NCI-H82 (cell line): Measurements from ENCODE around the gene UNC13C.

Experiments
- DNase-seq: peaks from one replicate; lab custom pipeline; 2025; lab: John Stamatoyannopoulos, UW

UNC13C gene

DNA sequence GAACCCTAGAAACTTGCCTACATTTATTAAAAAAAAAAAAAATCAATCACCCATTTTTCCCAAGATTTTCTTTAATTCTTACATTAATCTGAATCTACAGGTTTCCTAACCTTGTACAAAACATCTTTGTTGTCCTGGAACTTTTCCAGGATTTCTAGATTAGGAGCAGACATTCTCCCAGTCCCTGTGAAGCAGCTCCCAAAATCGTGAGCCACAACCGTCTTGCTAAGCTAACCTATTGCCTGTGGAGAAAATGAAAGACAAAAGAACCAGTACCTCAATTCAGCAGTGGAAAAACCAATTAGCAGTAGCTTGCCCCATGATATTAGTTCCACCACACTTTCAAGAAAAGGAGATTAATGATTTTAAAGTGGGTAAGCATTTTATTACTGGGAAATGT, 522.1 kb downstream of the UNC13C start:
- no peak for DNase-seq

DNA sequence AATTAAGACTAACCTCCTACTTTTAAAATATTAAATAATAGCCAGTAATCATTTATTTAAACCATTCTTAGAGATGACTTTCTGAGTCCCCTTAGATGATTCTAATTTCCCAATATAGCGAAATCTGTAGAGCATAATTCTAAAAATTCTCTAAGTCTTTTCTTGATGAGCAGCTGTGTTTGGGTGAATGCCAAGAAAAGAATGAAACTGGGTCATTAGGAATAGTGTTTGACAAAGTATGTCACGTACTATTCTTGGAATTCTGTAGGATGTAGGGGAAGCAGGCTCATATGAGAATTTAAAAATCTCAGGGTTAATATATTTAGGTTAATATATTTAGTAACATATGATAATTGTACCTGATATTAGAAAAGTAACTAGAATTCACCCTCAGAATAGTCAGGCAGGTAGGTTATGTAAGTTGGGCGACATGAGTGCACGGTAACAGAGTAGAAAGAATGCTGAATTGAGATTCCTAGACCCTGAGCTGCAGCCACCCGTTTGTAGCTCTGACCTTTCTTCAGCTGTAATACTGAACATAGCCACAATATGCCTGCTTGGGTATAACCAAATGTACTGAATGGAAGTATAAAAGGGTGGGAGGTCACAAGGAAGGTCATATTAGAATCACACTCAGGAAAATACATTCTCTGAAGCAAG, 524.3 kb downstream of the UNC13C start:
- DNase-seq, result no peak

DNA sequence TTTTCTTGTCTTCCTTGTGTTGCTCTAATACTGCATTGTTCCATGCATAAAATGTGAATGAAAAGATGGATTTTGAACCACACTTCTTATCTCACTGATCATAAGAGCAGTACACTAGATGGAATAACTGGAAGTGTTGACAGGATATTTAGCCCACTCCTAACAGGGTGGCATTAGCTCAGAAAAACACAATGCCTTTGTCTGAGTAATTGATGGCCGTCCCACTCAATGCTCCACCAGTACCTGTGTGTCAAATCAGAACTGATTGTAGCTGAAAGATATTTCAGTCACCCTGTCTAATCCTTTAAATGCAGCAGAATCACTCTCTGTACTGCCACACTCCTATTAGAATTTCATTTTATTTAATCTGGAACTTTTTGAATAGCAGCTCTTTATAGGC, 526.5 kb downstream of the UNC13C start:
- no peak for DNase-seq

DNA sequence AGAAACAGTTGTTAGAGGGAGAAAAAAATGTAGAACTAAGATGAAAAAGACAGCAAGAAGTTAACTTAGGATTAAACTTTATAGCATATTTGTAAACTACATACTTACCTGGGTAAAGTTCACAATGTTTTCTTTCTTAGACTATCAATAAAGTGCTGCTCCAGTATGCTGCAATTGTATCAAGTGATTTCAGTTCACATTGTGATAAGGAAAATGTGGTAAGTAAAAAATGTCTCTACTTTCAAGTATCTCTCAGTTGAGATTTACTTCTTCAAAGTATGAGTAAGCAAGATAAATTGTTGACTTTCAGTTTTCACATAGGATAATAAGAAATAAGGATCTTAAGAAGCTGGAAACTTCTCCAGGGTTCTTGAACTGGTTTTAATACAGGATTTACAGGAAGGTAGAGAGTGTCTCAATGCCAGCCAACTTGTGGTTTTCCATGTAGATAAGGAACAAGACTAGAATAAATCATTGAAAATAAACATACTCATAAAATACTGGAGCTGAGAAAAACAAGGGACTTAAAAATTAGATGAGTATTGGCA, 528.8 kb downstream of the UNC13C start:
- no peak for DNase-seq

DNA sequence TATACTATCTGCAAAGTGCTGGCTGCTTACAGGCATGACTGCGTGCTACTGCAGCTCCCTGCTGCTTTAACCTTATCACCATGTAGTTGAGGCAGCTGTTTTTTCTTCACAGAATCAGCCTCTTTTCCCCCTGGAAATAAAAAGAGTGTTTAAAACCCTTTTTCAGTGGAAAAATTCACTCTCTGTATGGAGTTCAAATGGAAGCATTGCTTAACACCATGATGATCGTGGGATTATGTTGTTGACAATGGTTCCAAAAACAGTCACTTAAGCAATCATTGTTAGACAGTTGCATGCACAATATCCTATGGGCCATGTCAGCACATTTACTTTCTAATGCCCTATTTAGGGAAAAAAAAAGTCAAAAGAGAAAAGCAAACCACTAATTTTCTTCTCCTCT, 536.4 kb downstream of the UNC13C start:
- DNase-seq, result no peak

DNA sequence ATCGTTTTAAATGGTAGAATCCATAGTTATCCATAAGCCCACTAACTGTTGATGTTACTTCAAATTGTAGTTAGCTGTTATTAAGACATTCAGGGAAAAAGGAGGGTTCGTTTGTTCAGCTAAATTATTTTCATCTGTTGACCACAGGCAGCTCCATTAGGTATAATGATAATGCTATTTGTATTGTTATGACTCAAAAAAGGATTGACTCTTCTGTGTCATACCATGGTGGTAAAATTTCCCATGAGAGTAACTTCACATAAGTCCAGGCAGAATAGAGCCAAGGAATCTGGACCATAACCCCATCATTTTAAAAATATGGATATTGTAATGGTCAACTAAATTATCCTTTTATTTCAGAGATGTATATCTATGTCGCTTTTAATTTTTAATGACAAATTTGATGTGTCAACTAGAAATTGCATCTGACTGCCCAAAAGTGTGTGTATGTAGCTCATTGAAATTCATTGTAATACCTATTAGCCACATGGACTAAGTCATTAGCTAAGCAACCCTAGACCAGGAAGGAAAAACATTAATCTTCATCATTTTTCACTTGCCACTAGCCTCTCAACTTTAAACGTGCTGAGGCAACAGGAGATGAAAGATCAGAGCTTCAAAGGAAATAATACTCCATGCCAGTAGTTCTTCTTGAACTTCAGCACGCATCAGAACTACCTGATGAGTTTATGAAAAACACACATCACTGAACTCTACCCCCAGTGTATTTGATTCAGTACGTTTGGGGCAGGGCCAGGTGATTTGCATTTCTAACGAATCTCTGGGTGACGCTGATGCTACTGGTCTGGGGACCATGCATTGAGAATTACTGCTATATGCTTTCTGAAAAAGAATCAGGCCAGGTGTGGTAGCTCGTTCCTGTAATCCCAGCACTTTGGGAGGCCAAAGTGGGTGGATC, 537.7 kb downstream of the UNC13C start:
- no peak for DNase-seq

DNA sequence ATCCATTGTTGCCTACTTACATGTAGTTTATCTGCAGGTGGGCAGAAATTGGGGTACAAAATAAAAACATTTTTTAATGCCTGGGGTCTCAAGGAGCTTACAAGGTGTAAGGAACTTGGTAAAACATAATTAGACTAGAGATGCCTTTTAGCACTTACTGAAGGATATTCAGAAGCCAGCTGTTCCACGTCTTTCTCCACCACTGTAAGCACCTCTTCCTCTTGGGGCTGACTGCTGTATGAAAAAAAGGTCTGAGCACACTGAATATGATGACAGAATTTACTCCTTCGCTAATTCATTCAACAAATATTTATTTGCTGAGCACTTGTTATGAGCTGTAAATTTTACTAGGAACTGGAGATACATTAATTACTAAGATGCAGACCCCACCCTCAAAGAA, 539.1 kb downstream of the UNC13C start:
- no peak for DNase-seq

DNA sequence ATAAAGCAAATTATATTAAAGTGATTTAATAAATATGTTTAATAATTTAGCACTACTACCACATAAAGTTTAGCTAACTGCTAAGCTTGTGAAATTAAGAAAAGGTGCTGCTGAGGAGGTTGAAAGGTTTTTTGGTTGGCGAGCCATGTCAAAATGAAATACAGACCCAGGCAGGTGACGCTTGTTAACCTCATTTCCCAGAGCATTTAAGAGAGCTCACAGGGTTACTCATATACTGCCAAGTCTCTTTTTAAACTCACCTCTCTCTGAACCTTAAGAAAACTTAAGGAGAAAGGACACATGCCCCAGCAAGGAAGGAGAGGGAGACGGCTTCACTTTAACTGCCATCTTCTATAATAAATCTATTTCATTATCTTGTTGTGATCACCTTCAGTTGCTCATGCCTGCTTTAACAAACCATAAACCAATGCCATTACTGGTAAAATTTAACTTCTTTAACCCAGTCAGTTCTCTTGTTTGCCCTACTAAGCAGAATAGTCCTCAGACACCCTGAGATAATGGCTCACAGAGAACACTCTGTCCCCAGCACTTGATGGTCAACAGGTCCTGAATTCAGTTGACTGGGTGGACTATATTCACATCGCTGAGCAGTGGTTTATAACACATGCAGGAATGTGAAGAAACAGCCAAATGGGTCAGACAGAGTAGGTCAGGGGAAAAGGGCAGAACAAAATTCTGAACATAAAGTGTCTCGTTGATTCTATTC, 540.1 kb downstream of the UNC13C start:
- DNase-seq, result no peak

DNA sequence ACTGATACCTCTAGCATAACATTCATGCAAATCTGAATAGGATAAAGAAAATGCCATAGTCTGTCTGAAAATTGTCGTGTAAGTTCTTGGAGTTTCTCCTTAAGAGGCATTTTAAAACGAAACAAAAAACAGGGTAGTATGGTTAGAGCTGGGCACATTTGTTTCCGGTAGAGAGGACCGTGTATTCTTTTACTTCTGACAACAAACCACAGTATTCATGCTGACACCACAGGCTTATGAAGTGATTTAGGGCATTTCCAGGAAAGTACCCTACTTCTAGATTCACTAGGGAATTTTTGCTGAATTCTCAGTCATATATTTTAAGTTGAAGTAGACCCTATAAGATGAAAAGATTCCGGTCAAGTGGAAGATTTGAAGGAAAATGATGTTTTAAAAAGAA, 541.3 kb downstream of the UNC13C start:
- DNase-seq, result no peak

DNA sequence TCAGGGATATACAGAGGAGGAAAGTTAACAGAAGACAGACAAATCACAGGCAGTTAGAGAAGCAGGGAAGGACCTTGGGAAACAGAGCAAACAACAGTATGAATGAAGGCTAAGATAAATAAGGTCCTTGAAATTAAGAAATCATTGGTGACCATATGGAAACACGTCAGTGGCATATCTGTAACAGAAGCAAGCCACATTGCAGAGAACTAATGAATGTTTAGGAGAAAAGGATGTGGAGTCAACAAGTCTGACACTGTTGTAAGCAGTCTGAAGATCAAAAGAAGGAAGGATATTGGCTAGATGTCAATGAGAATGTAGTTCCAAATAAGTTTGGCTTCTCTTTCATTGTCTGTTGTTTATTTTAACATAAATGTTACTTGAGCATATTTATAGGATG, 542.4 kb downstream of the UNC13C start:
- DNase-seq, result no peak

DNA sequence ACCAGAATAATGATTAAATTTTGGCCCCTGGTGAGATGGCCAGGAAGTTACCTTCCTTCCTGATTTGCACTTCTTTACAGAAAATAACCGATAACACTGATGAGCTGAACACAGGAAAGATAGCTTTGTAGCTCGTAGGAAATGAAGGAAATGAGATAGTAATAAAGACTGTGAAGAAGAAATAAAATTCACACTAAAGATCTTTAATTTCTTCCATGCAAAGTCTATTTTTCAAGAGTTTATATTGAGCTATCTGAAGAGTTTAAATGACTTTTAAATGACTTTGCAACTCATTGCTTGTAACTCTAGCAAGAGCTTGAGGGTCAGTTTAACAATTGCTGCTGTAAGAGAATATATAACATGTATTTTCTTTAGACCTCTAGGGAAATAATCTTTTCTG, 543.0 kb downstream of the UNC13C start:
- DNase-seq, result no peak

DNA sequence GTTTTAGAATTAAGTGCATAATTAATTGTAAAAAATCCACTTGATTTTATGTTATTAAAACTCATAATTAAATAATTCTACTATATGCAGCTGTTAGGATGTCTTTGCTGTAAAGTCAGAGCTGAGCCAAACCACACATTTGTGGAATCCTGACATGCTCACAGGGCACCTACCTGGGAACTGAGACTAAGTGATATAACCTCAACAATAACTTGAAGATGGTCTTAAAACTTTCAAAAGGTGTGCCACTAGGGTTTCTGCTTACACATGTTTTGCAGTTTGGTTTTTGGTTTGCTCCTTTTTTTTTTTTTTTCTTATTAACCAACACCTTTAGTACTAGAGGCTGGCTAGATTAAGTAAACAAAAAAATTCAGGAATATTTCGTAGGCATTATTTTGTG, 549.8 kb downstream of the UNC13C start:
- DNase-seq, result no peak

DNA sequence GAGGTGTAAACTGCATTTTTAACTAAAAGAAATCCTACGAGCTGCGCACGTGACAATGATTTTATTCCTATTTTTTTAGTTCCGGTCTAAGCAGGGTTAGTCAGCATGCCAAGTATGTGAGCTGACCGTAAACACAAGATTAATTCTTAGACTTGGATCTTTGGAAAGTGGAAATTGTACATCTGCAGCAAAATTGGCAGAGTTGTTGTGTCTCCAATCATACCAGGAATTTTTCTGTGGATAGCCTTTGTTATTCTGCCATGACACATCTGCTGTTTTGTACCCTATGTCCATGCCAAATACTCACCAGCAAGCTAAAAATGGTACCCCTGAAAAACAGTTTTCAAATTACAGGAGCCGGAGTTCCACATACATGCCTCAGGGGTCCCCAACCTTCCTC, 562.5 kb downstream of the UNC13C start:
- no peak for DNase-seq

DNA sequence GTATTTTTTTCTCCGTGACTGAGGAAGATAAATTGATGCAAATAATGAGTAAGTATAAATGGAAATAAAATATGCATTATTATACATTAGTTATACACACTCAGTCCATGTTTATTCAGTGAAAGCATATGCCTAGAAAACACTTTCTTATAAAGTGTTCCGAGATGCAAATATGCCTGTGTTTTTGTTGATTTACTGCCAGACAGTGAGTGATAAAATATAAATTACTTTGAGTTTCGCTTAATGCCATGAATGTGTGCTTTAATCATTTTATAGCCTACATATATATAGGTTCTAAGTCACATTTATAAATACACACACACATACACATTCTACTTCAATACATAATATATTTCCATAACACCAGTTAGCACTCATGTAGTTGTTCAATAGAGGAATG, 569.2 kb downstream of the UNC13C start:
- DNase-seq, result no peak

DNA sequence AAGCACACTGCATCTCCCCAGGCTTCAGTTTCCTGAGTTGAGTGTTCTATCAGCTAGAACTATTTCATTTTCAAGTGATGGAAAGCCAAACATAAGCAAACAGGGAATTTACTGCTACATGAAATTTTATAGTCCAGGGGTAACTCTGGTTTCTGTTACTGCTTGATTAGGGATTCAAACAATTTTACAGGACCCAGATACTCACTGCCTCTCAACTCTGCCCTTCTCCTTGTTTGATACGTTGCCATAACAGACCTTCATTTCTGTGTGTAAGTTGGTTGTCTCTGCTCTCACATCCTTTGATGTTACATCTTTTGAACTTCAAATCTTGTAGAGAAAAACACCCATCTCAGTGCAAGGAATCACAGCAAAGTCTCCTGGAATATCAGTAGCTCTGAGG, 572.7 kb downstream of the UNC13C start:
- no peak for DNase-seq

DNA sequence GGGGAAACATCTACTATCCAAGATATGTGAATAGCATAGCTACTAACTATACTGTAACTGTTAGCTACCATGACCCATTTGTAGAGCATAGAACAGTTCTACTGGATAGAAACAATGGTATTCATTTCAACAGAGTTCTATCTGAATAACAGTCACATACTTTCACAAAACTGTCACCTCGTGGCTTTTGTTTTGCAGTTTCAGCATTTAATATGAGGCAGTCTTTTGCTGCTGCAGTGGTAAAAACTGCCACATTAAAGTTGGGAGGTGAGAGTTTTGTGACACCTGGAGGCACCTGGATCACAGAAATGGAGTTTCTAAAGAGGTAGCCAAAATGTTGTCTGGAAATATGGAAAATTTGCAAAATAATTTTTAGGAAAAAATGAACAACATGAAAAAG, 578.0 kb downstream of the UNC13C start:
- DNase-seq, result no peak

DNA sequence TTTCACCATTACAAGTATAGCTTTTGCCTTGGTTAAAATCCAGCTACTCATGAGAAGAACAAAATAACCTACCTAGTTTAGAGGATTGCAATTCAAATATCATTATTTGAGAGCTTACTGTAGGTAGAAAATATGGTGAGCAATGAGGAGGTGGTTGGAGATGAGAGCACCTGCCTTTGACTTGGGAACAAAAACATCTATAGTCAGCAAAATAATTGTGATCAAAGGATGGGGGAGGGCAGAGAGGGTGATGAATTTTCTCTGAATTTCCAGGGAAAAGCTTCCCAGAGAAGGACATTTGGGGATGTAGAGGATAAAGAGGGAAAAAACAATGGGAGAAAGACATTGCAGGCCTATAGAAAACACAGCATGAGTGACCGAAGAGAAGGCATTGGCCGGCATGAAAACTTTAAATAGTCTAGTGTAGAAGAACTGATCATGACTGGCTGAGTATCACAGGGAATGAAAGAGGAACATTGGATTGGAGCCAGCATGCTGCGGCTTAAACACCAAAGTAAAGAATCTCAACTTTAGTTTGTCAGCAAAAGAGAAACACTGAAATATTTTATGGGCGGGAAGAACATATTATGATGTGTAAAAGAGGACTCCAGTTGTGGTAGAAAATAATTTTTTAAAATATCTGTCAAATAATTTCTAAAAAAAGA, 581.3 kb downstream of the UNC13C start:
- DNase-seq, result no peak

DNA sequence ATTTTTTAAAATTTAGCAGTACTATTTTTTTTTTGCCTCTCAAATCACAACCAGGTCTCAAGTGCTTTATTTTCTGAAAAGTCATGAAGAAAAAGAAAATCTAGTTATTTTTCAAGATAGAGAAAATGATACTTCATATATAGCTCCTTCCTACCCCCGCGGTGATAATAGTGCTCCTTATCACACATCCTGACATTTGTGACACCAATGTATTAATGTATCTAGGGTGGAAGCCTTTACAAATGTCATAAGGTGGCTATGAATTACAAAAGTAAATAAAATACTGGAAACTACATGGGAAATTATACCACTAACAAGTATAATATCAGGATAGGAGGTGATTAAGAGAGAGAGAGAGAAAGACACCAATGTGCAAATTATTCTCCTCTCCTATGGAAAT, 582.2 kb downstream of the UNC13C start:
- DNase-seq, result no peak

DNA sequence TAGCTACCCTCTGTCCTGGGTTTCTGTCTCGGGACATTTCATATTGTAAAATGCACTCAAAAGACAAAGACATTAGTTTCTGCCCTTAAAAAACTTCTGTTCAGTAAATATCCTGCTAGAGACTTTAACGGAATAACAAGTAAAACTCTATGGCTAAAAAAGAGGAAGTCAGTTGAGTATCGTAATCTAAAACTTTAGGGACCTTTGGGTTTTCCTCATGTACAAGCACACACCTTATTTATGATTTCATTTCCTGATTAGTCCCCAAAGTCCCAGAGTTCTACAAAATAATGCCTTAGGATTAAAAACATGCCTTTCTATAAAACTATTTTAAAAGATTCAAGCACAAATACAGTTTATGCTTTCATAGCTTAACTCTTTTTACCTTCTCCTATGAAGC, 585.9 kb downstream of the UNC13C start:
- no peak for DNase-seq

DNA sequence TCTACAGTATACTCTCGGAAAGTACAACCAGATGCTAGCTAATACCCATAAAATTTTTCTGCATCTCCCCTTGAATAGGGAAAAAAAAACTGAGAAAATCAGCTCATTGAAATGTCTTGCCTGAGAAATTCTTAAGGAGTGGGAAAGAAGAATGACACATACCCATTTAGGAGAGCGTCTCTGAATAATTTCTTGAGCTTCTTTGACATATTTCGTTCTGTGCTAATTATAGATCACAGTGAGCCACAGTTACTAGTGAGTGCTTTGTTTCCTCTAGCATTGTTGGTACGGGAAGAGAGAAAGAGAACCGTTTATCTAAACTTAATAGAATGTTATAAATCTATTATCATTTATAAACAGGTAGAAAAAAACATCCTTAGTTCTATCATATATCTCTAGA, 588.4 kb downstream of the UNC13C start:
- DNase-seq, result no peak

DNA sequence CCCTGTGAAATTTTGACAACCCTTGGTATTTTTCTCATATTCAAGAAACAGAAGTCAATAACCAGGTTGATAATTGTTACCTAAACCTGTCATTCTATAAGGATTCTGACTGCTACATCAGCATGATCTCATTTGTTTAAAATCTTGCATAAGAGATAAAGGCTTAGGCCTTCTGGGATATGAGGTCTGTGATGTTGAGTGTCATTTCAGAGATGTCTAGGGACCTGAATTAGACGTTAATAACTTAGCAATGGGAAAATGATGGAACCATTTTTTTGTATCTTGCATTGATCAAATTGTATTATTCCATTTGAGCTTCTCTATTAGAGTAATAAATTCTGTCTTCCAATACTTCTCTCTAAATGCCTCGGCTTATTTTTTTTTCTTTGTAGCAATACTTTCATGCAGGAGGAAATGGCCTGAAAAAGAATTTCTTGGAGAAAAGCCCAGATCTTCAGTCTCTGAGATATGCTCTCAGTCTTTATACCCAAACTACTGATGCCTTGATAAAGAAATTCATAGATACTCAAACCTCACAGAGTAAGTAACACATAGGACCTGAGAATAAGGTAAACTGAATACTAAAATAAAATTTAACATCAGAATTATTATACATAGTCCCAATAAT, 589.3 kb downstream of the UNC13C start:
- DNase-seq, result no peak

DNA sequence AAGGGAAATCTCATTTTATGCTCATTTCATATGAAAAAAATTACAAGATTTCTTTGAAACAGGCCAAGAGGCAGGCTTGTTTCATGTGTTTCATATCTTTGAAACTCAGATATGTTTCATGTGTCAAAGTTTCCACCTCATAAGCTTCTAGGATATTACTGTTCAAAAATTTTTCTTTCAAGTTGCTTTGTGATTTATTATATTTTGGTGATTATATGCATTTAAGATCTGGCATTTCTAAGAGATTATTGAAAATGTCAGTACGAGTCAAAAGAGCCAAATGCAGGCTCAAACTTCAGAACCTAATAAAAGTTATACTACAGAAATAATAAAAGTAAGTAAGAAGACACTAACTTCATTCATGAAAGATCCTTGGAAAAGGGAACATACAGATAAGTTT, 590.1 kb downstream of the UNC13C start:
- DNase-seq, result no peak
